ENCODE results near the gene WDR20.
"Not testable (repeated sequence)": the region's sequence is repeated elsewhere in the genome, so short reads cannot be mapped to it uniquely, and the experiment has no call there.

Gene WDR20

GRCh38 chr14:102116361-102117180 lies 23.1 kb upstream of the WDR20 start:
- no peak for TF ChIP-seq JUND (IDR thresholded peaks at IDR 0.05; ENCODE audit: low read depth)
- DNase-seq (ENCODE audit: low read depth in 1 of 2, low spot score in 1 of 2) = no peak
- in situ Hi-C loops (cut with HindIII; ENCODE audit: low pct_unique_long_range_greater_than_20kb, low sequenced_read_pairs) = no loop called here

GRCh38 chr14:102117852-102118251 lies 21.8 kb upstream of the WDR20 start:
- in situ Hi-C loops (cut with HindIII; ENCODE audit: low pct_unique_long_range_greater_than_20kb, low sequenced_read_pairs) = no loop called here

GRCh38 chr14:102120888-102121287 lies 18.8 kb upstream of the WDR20 start:
- no peak for TF ChIP-seq JUND (IDR thresholded peaks at IDR 0.05; ENCODE audit: low read depth)
- DNase-seq (ENCODE audit: low read depth in 1 of 2, low spot score in 1 of 2) = no peak
- in situ Hi-C loops (cut with HindIII; ENCODE audit: low pct_unique_long_range_greater_than_20kb, low sequenced_read_pairs) = no loop called here

More at GRCh38 chr14:102117852-102118251, 21.8 kb upstream of the WDR20 start:
- DNase-seq (ENCODE audit: low read depth in 1 of 2, low spot score in 1 of 2) = no peak
- TF ChIP-seq JUND (IDR thresholded peaks at IDR 0.05; ENCODE audit: low read depth) = no peak

GRCh38 chr14:102121567-102121966 lies 18.1 kb upstream of the WDR20 start:
- TF ChIP-seq JUND (IDR thresholded peaks at IDR 0.05; ENCODE audit: low read depth) = no peak
- DNase-seq (ENCODE audit: low read depth in 1 of 2, low spot score in 1 of 2) = no peak
- in situ Hi-C loops (cut with HindIII; ENCODE audit: low pct_unique_long_range_greater_than_20kb, low sequenced_read_pairs) = no loop called here

- no peak for TF ChIP-seq JUND (IDR thresholded peaks at IDR 0.05; ENCODE audit: low read depth)
- no peak for DNase-seq (ENCODE audit: low read depth in 1 of 2, low spot score in 1 of 2)
- in situ Hi-C loops (cut with HindIII; ENCODE audit: low pct_unique_long_range_greater_than_20kb, low sequenced_read_pairs) = no loop called here
These were observed 15.3 kb upstream of the WDR20 start for GRCh38 chr14:102124419-102124818.

GRCh38 chr14:102125546-102125945 lies 14.2 kb upstream of the WDR20 start:
- in situ Hi-C loops (cut with HindIII; ENCODE audit: low pct_unique_long_range_greater_than_20kb, low sequenced_read_pairs) = no loop called here
- TF ChIP-seq JUND (IDR thresholded peaks at IDR 0.05; ENCODE audit: low read depth) = 0 out of 2 replicates have a peak, but pooled peaks have one; percentile 24
- DNase-seq (ENCODE audit: low read depth in 1 of 2, low spot score in 1 of 2) = peak; percentile 26 to 52

- no peak for DNase-seq (ENCODE audit: low read depth in 1 of 2, low spot score in 1 of 2)
- in situ Hi-C loops (cut with HindIII; ENCODE audit: low pct_unique_long_range_greater_than_20kb, low sequenced_read_pairs) = no loop called here
- TF ChIP-seq JUND (IDR thresholded peaks at IDR 0.05; ENCODE audit: low read depth) = no peak
These were observed 12.8 kb upstream of the WDR20 start for GRCh38 chr14:102126807-102127455.

GRCh38 chr14:102131741-102132140 lies 8.0 kb upstream of the WDR20 start:
- in situ Hi-C loops (cut with HindIII; ENCODE audit: low pct_unique_long_range_greater_than_20kb, low sequenced_read_pairs) = no loop called here
- no peak for DNase-seq (ENCODE audit: low read depth in 1 of 2, low spot score in 1 of 2)
- no peak for TF ChIP-seq JUND (IDR thresholded peaks at IDR 0.05; ENCODE audit: low read depth)

GRCh38 chr14:102134021-102134420 lies 5.7 kb upstream of the WDR20 start:
- DNase-seq (ENCODE audit: low read depth in 1 of 2, low spot score in 1 of 2); in situ Hi-C loops (cut with HindIII; ENCODE audit: low pct_unique_long_range_greater_than_20kb, low sequenced_read_pairs): not testable (repeated sequence)

- in situ Hi-C loops (cut with HindIII; ENCODE audit: low pct_unique_long_range_greater_than_20kb, low sequenced_read_pairs); DNase-seq (ENCODE audit: low read depth in 1 of 2, low spot score in 1 of 2): not testable (repeated sequence)
These were observed 5.0 kb upstream of the WDR20 start for GRCh38 chr14:102134719-102135118.

- DNase-seq (ENCODE audit: low read depth in 1 of 2, low spot score in 1 of 2); in situ Hi-C loops (cut with HindIII; ENCODE audit: low pct_unique_long_range_greater_than_20kb, low sequenced_read_pairs): not testable (repeated sequence)
These were observed 4.2 kb upstream of the WDR20 start for GRCh38 chr14:102135456-102135855.

GRCh38 chr14:102138535-102138934 lies 1.2 kb upstream of the WDR20 start:
- DNase-seq (ENCODE audit: low read depth in 1 of 2, low spot score in 1 of 2) = no peak
- in situ Hi-C loops (cut with HindIII; ENCODE audit: low pct_unique_long_range_greater_than_20kb, low sequenced_read_pairs) = no loop called here
- no peak for TF ChIP-seq JUND (IDR thresholded peaks at IDR 0.05; ENCODE audit: low read depth)

- no peak for DNase-seq (ENCODE audit: low read depth in 1 of 2, low spot score in 1 of 2)
- TF ChIP-seq JUND (IDR thresholded peaks at IDR 0.05; ENCODE audit: low read depth) = no peak
- in situ Hi-C loops (cut with HindIII; ENCODE audit: low pct_unique_long_range_greater_than_20kb, low sequenced_read_pairs) = no loop called here
These were observed 774 bp upstream of the WDR20 start for GRCh38 chr14:102138961-102139285.
